HL-60 (cell line): ENCODE results near the gene SULT1A2.

Source experiments
- DNase-seq, 2 experiments: peaks; one replicate each; pipeline ENCODE4 v3.0.0-alpha.2; 2010 to 2020; ENCODE audit warnings: low read depth in 1 of 2, low spot score in 1 of 2
- H3K27ac ChIP-seq: fragments of 250-450 bp; sonication (Bioruptor Pico); replicated peaks from 2 replicates; pipeline ENCODE4 v1.5.1; 2020; ENCODE audit warnings: mild to moderate bottlenecking, moderate library complexity
- H3K27me3 ChIP-seq: fragments of 250-450 bp; sonication (Bioruptor Pico); 2 replicates; pipeline ENCODE4 v1.5.1; 2021; ENCODE audit warnings: mild to moderate bottlenecking, moderate library complexity; ENCODE audit not compliant: insufficient read depth, poor library complexity, severe bottlenecking
- H3K4me3 ChIP-seq: replicated peaks from 2 replicates; pipeline ENCODE4 v1.5.1; 2011; ENCODE audit warnings: mild to moderate bottlenecking, control low read depth, low read length; ENCODE audit not compliant: insufficient read depth
- CTCF ChIP-seq: IDR thresholded peaks from one replicate; pipeline ENCODE4 v1.5.1; 2011; ENCODE audit warnings: low read length, control low read depth, inconsistent platforms; ENCODE audit not compliant: insufficient read depth
- GABPA ChIP-seq: IDR thresholded peaks from 2 replicates; pipeline ENCODE4 v1.6.1; 2012; ENCODE audit warnings: low read depth
- POLR2AphosphoS5 ChIP-seq: IDR thresholded peaks from 2 replicates; pipeline ENCODE4 v1.6.1; 2012; ENCODE audit warnings: low read depth
- REST ChIP-seq: IDR thresholded peaks from 2 replicates; pipeline ENCODE4 v1.6.1; 2012; ENCODE audit warnings: low read depth; ENCODE audit not compliant: insufficient replicate concordance
- SPI1 ChIP-seq: IDR thresholded peaks from 2 replicates; pipeline ENCODE4 v1.6.1; 2012; ENCODE audit warnings: low read depth, mild to moderate bottlenecking, borderline replicate concordance

The SULT1A2 gene

GRCh38 chr16:28592511-28592910 lies 4.3 kb downstream of the SULT1A2 start:
- Histone ChIP-seq H3K27ac (no peak overlapping the region), H3K27me3 (no peaks in the 10 kb centered on the region), H3K4me3 (no peak overlapping the region)
- no peak for DNase-seq
- TF ChIP-seq GABPA = no peak
- 0 out of 2 replicates have a peak, but pooled peaks have one; percentile 11 for TF ChIP-seq POLR2AphosphoS5

GRCh38 chr16:28591355-28591754 lies 5.5 kb downstream of the SULT1A2 start:
- no peak for DNase-seq
- H3K27me3 ChIP-seq = no peaks in the 10 kb centered on the region
- TF ChIP-seq SPI1 (no peak), POLR2AphosphoS5 (no peak), CTCF (no peak), REST (no peak), GABPA (no peak)
- no peak overlapping the region for H3K27ac ChIP-seq
- H3K4me3 ChIP-seq = no peak overlapping the region

- Histone ChIP-seq H3K27me3 (no peaks in the 10 kb centered on the region), H3K4me3 (no peak overlapping the region), H3K27ac (no peak overlapping the region)
- no peak for DNase-seq
- no peak for TF ChIP-seq GABPA
- TF ChIP-seq REST = no peak
- no peak for TF ChIP-seq POLR2AphosphoS5
- TF ChIP-seq SPI1 = no peak
- TF ChIP-seq CTCF = no peak
Observed at GRCh38 chr16:28590384-28591340, 6.2 kb downstream of the SULT1A2 start.

- Histone ChIP-seq H3K4me3 (no peak overlapping the region), H3K27ac (no peak overlapping the region), H3K27me3 (no peaks in the 10 kb centered on the region)
- DNase-seq = no peak
- no peak for TF ChIP-seq POLR2AphosphoS5
- TF ChIP-seq REST = no peak
- TF ChIP-seq CTCF = no peak
- no peak for TF ChIP-seq SPI1
- TF ChIP-seq GABPA = no peak
Observed at GRCh38 chr16:28589930-28590329, 6.9 kb downstream of the SULT1A2 start.
